HG03558 (cell line): Measurements from ENCODE around the gene ENPEP.
"Not testable (repeated sequence)": the region's sequence is repeated elsewhere in the genome, so short reads cannot be mapped to it uniquely, and the experiment has no call there.

Source experiments
- ATAC-seq: cut with Tn5 transposase; IDR thresholded peaks from one replicate; pipeline ENCODE4 v1.9.1; 2021; ENCODE audit warnings: moderate number of reproducible peaks; ENCODE audit not compliant: unreplicated experiment; ENCODE audit errors: extremely low read depth

ENPEP gene

GRCh38 chr4:110484767-110485166 is 8.8 kb downstream of the ENPEP start:
- ATAC-seq, result no peak

DNA sequence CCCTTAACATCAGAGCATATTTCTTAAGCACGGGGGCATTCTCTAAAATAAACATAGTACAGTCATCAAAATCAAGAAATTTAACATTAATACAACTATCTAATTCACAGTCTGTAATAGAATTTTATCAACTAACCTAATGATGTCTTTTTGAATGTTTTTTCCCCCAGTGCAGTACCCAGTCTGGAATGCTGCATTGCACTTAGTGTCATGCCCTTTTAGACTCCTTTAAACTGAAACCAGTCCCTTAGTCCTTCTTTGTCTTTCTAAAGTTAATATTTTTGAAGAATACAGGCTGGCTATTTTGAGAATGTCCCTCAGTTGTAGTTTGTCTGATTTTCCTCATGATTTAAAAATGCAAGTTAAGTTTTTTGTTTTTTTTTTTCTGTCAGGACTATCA is 9.5 kb downstream of the ENPEP start:
- no peak for ATAC-seq

DNA sequence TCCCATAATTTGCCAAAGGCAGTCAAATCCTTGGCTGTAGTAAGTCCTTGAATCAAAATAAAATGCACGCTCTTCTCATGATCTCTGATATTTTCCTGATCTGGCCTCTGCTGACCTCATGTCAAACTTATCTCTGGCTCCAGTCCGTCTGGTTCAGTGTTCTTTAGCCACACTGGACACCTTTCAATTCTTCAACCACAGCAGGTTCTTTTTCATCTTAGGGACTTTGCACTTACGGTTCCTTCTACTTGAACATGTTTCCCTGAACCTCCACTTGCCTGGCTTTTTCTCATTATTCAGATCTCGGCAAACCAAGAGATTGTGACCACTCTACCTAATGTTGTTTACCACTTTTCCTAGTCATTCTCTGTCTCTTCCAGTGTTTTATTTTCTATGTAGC is 10.3 kb downstream of the ENPEP start:
- no peak for ATAC-seq

DNA sequence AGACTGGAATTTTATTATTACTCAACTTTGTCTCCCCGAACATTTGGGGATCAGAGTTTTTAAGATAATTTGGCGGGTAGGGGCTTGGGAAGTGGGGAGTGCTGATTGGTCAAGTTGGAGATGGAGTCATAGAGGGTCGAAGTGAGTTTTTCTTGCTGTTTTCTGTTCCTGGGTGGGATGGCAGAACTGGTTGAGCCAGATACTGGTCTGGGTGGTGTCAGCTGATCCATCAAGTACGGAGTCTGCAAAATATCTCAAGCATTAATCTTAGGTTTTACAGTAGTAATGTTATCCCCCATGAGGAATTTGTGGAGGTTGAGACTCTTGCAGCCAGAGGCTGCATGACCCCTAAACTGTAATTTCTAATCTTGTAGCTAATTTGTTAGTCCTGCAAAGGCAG is 10.9 kb downstream of the ENPEP start:
- not testable (repeated sequence) for ATAC-seq

DNA sequence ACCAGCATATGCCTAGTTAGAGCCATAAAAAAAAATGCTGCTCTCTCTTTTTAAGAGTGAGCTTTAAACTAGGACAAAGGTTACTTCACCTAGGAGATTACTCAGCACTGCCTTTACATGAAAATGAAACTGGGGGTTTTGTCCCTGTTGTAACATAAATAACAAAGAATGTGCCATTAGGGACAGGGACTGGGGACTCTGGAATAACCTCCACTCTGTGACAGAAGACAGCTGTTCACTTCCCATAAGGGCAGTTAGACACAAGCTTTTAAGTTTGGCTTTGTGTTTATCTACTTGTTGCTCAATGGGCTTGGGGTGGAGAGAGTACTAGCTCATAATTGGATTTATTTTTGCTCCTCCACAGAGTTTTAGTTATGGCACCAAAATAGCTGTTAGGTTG is 11.9 kb downstream of the ENPEP start:
- no peak for ATAC-seq

- no peak for ATAC-seq
These were observed 14.1 kb downstream of the ENPEP start for GRCh38 chr4:110489901-110490508.

- no peak for ATAC-seq
These were observed 16.6 kb downstream of the ENPEP start for GRCh38 chr4:110492522-110492921.

GRCh38 chr4:110493520-110493919 is 17.6 kb downstream of the ENPEP start:
- ATAC-seq, result no peak

GRCh38 chr4:110498420-110498819 is 22.5 kb downstream of the ENPEP start:
- no peak for ATAC-seq

GRCh38 chr4:110499126-110499525 is 23.2 kb downstream of the ENPEP start:
- ATAC-seq, result no peak

DNA sequence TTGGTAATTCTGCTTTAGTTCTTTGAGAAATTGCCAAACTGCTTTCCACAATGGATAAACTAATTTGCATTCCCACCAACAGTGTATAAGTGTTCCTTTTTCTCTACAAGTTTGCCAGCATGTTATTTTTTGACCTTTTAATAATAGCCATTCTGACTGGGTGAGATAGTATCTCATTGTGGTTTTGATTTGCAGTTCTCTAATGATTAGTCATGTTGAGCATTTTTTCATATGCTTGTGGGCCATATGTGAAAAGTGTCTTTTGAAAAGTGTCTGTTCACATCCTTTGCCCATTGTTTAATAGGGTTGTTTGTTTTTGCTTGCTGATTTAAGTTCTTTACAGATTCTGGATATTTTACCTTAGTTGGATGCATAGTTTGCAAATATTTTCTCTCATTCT is 25.9 kb downstream of the ENPEP start:
- no peak for ATAC-seq

DNA sequence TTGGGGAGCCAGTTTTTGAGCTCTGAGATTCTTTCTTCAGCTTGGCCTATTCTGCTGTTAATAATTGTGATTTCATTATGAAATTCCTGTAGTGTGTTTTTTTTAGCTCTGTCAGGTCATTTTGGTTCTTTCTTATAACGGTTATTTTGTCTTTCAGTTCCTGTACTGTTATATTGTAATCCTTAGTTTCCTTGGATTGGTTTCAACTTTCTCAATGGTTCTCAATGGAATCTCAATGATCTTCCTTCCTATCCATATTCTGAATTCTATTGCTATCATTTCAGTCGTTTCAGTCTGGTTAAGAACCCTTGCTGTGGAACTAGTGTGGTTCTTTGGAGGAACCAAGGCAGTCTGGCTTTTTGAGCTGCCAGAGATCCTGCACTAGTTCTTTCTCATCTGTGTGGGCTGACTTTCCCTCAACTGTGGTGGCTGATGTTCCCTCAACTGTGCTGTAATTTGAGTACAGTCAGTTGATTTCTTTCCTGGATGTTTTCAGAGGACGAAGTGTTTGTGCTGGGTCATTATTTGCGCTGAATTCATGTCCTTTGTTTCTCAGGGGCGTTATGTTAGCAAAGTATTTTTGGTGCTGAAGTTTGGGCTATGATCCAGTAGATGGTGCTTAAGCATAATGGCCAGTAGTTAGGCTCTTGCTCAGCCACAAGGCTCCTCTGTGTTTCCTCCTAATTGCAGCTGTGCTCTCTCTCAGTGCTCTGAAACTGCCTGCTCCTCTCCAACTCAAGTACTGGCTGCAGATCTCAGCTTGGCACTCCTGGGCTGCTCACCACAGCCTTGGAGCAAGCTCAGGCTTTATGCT is 27.5 kb downstream of the ENPEP start:
- no peak for ATAC-seq

- no peak for ATAC-seq
These were observed 28.1 kb downstream of the ENPEP start for GRCh38 chr4:110504084-110504435.

DNA sequence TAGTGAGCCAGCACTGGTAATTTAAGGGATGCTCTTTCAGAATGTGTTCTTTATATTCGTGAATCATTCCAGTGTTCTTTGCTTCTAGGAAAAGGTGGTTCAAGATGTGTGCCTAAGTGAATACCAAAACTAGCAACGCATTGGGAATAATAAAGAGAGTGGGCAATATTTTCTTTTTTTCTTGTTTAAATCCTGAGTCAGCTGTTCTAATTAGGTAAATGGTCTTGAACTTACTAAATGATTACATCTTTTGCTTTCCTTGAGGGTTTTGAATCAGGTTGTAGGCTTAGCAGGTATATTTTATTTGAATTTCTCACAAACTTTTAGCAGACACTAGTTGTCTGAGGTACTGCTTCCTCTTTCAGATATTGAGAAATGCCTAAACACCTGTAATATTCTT is 29.5 kb downstream of the ENPEP start:
- ATAC-seq, result no peak

DNA sequence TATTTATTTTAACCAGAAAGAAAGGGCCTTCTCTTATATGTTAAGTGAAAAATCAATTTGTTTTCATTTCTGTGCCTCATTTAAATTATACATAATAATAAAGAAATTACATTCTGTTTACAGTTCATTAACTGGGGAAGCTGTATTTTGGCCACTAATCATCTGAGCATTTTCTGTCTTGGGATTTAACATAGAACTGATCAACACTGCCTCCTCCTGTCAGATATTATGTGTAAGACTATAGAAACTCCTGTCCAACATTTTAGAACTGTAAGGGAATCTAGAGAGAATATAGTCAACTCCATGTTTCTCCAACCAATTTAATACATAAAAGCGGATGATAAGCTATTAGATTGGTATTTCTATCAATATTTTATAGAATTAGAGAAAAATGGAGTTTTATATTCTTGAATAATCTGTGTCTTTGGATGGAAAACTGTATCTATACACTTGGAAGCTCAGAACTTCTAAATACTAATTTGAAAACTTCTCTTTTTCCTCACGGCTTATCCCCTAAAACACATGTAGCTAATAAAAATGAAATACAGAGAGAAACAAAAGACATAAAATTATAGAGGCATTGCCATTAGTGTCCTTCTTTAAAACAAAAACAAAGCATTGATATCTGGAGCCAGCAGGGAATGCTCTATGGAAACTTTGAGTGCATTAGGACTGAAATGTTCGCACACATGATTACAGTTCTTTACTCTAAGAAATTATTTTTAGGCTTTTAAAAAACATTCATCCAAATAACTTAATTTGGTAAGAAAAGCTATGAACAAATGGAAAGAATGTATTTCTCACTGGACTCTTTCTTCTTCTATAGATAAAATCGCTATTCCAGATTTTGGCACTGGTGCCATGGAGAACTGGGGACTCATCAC is 33.1 kb downstream of the ENPEP start:
- ATAC-seq, result no peak

GRCh38 chr4:110510277-110510676 is 34.3 kb downstream of the ENPEP start:
- ATAC-seq, result no peak

DNA sequence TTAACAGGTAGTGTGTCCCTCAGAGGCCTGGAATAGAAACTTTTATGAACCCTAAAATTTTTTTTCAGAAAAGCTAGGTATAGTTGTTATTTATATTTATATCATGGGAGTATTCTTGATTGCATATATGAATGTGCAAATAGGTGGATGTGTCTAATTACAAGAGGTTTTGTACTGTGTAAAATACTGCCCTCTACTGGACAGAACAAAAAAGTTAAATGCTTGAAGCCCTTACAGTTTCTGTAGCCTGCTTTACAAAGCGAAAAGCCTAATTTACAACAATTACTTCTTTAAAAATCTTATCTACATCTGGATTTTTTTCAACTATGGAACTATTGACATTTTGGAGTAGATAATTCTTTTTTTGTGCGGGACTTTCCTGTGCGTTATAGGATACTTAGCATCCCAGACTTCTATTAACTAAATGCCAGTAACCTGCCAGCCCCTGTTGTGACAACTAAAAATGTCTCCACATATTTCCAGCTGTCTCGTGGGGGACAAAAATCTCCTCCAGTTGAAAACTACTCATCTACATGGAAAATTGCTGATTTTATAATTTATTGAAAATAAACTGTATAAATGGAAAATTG is 35.1 kb downstream of the ENPEP start:
- no peak for ATAC-seq

- ATAC-seq, result no peak
These were observed 36.9 kb downstream of the ENPEP start for GRCh38 chr4:110512901-110513300.

DNA sequence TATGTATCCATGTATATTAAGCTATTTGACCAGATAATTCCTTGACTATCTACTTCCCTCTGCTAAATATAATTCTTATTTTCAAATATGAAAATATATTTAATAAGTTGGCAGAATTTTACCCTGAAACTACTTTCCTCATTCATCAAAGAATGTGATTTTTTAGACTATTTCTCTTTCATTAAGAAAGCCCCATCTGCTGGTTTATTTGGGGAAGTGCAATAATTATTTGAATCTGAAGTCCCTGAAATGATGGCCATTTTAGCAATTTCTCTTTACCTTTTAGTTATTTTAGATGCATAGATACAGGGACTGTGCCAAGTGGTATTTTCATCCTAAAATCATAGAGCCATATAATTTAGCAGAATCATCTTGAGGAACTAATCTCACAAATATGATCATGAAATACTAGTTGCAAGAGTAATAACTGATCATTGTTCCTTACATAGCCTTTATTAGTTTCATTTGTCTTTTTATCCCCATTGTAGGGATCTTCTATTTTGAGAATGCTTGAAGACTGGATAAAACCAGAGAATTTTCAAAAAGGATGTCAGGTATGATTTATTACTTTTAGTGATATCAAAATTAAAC is 39.0 kb downstream of the ENPEP start:
- ATAC-seq, result no peak

- ATAC-seq, result no peak
These were observed 39.7 kb downstream of the ENPEP start for GRCh38 chr4:110515676-110516075.
